ENCODE measurements around the gene TNIP3.
A peak's percentile ranks its signal among the peaks of the same experiment; 100 is the strongest.

Gene TNIP3

GRCh38 chr4:121168446-121169281, 4.5 kb upstream of the TNIP3 start:
- CTCF ChIA-PET: interaction anchor here (1.3 to 3.7 kb wide), 5 partner anchors 10 to 82 kb away, joined by 3 to 19 read pairs (median 6); no protein-coding TSS in a partner anchor
- DNase-seq (ENCODE audit: extremely low spot score): peak; percentile 64
- POLR2A ChIA-PET: no interaction called here
- TF ChIP-seq CTCF (IDR thresholded peaks at IDR 0.05; ENCODE audit: control extremely low read depth, extremely low read depth, low read depth, missing control alignments): no peak

DNA sequence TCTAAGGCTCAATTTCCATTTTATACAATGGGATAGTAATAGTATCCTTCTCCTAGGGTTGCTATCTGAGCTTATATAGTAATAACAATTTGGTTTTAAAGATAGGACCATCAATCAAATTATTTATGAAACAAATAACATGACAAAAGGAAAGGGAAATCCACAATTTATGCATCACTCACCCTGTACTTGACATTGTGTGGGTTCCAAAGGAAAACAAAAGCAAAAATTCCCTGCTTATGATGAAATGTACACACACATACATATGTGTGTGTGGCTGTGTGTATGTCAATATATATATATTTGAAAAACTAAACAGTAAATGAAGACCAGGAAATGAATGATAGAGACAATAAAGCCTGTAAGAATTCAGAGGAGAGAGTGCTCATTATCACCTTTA, 2.9 kb upstream of the TNIP3 start:
- ChIA-PET POLR2A (no interaction called here), CTCF (interaction anchor here (0.9 to 3.6 kb wide), 13 partner anchors 9 to 1018 kb away, joined by 3 to 17 read pairs (median 3); no protein-coding TSS in a partner anchor)
- TF ChIP-seq CTCF (IDR thresholded peaks at IDR 0.05; ENCODE audit: control extremely low read depth, extremely low read depth, low read depth, missing control alignments): no peak
- DNase-seq (ENCODE audit: extremely low spot score): no peak

- ChIA-PET CTCF (interaction anchor here (0.7 to 3.6 kb wide), 3 partner anchors 27 to 87 kb away, joined by 3 to 17 read pairs (median 4); no protein-coding TSS in a partner anchor), POLR2A (no interaction called here)
- no peak for TF ChIP-seq CTCF (IDR thresholded peaks at IDR 0.05; ENCODE audit: control extremely low read depth, extremely low read depth, low read depth, missing control alignments)
- DNase-seq (ENCODE audit: extremely low spot score): no peak
Measured at GRCh38 chr4:121165206-121165605, 1.1 kb upstream of the TNIP3 start.

GRCh38 chr4:121156822-121157769, 7.0 kb downstream of the TNIP3 start:
- DNase-seq (ENCODE audit: extremely low spot score): peak; percentile 15
- TF ChIP-seq CTCF (IDR thresholded peaks at IDR 0.05; ENCODE audit: control extremely low read depth, extremely low read depth, low read depth, missing control alignments): no peak
- POLR2A ChIA-PET: no interaction called here
- CTCF ChIA-PET: interaction anchor here (1.0 to 1.8 kb wide), 6 partner anchors 10 to 94 kb away, joined by 3 to 8 read pairs (median 4); no protein-coding TSS in a partner anchor

DNA sequence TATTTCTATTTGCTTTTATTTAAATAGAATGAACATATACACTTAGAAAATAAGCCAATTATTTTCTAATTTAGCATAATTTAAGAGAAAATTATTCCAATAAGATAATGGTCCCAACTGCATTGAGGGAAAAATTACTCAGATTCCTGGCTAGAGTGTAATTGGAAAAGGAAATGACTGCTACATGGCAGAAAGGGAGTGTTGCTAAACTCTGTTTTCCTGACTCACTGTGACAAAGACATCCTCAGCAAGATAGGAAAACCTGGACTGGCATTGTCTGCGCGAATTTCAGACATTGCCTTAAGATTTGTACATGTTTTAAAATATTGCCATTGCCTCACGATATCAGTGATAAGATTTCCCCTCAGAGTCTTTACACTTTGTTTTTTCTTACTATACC, 8.2 kb downstream of the TNIP3 start:
- ChIA-PET POLR2A (no interaction called here), CTCF (interaction anchor here (1.4 to 1.8 kb wide), 2 partner anchors 25 to 37 kb away, joined by 4 to 8 read pairs; no protein-coding TSS in a partner anchor)
- no peak for DNase-seq (ENCODE audit: extremely low spot score)
- no peak for TF ChIP-seq CTCF (IDR thresholded peaks at IDR 0.05; ENCODE audit: control extremely low read depth, extremely low read depth, low read depth, missing control alignments)

DNA sequence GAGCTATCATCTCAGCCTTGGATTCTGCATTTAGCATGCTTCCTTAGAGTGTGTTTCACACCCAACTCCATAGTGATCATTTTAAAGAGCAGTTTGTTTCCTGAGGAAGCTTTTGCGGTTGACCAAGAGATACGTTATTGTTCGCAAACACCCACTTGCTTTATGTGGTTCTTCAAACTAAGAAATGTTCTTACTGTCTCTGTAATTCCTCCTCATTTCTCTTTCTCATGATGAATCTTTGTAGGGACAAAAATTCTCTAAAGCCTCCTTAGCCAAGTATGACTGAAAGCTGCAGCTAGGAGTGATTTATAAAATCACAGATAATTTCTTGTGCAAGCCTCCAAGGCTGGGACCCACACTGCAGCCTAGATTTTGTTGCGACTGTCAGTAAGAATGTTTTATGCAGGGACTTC, 10.0 kb downstream of the TNIP3 start:
- peak; percentile 16 for DNase-seq (ENCODE audit: extremely low spot score)
- CTCF ChIA-PET: no interaction called here
- POLR2A ChIA-PET: no interaction called here

More for the DNA sequence above, 10.0 kb downstream of the TNIP3 start:
- TF ChIP-seq CTCF (IDR thresholded peaks at IDR 0.05; ENCODE audit: control extremely low read depth, extremely low read depth, low read depth, missing control alignments): no peak

All from GM10248 (cell line).